Neural cell (in vitro differentiated cells): ENCODE measurements around the gene ZDHHC14. TPM values are rescaled to one million over a fixed set of nuclear protein-coding genes. Genes with fewer than 3 reads are reported as not detected.

Experiments used
- H2AFZ ChIP-seq: fragments of 200-600, 300-800 bp; sonication (generic), shearing (Covaris generic); 2 replicates; pipeline ENCODE4 v1.6.0; 2014; ENCODE audit warnings: low read depth, mild to moderate bottlenecking, antibody characterized with exemption, low read length, moderate library complexity
- H3F3A ChIP-seq: fragments of 200-600 bp; shearing (Covaris generic); 2 replicates; pipeline ENCODE4 v1.6.1; 2016; ENCODE audit warnings: mild to moderate bottlenecking, moderate library complexity, mixed read lengths, antibody characterized with exemption, low read length; ENCODE audit not compliant: insufficient read depth, poor library complexity, severe bottlenecking
- H3K27ac ChIP-seq: fragments of 200-600, 300-800 bp; sonication (generic), shearing (Covaris generic); 2 replicates; pipeline ENCODE4 v1.5.1; 2014; ENCODE audit warnings: mild to moderate bottlenecking, low read length, moderate library complexity
- H3K27me3 ChIP-seq: fragments of 300-800, 200-600 bp; sonication (generic), shearing (Covaris generic); 2 replicates; pipeline ENCODE4 v1.6.0; 2014; ENCODE audit warnings: mild to moderate bottlenecking, low read depth, low read length, moderate library complexity; ENCODE audit not compliant: insufficient read depth
- H3K36me3 ChIP-seq: fragments of 300-800, 200-600 bp; sonication (generic), shearing (Covaris generic); 2 replicates; pipeline ENCODE4 v1.5.1; 2014; ENCODE audit warnings: mild to moderate bottlenecking, antibody characterized with exemption, low read length, moderate library complexity; ENCODE audit not compliant: insufficient read depth
- H3K4me2 ChIP-seq: fragments of 300-800, 200-600 bp; sonication (generic), shearing (Covaris generic); 2 replicates; pipeline ENCODE4 v1.6.0; 2014; ENCODE audit warnings: mild to moderate bottlenecking, low read length
- H3K4me3 ChIP-seq: fragments of 300-800, 200-600 bp; sonication (generic), shearing (Covaris generic); 2 replicates; pipeline ENCODE4 v1.5.1; 2014; ENCODE audit warnings: mild to moderate bottlenecking, low read length, moderate library complexity
- H3K79me2 ChIP-seq: fragments of 200-600 bp; shearing (Covaris generic); replicated peaks from 2 replicates; pipeline ENCODE4 v1.6.0; 2014; ENCODE audit warnings: mild to moderate bottlenecking, low read length, moderate library complexity; ENCODE audit not compliant: insufficient read depth
- H3K9ac ChIP-seq: fragments of 300-800, 200-600 bp; sonication (generic), shearing (Covaris generic); 2 replicates; pipeline ENCODE4 v1.6.1; 2016; ENCODE audit warnings: mild to moderate bottlenecking, low read length, mixed read lengths
- H3K9me2 ChIP-seq: fragments of 200-600 bp; shearing (Covaris generic); 2 replicates; pipeline ENCODE4 v1.6.1; 2016; ENCODE audit warnings: mild to moderate bottlenecking, low read length, mixed read lengths; ENCODE audit not compliant: insufficient read depth
- H3K9me3 ChIP-seq: fragments of 200-600, 300-800 bp; sonication (generic), shearing (Covaris generic); 2 replicates; pipeline ENCODE4 v1.6.1; 2016; ENCODE audit warnings: mild to moderate bottlenecking, mixed run types, low read length, moderate library complexity, mixed read lengths
- H4K20me1 ChIP-seq: fragments of 200-600 bp; shearing (Covaris generic); 2 replicates; pipeline ENCODE4 v1.6.1; 2016; ENCODE audit warnings: mild to moderate bottlenecking, mixed run types; ENCODE audit not compliant: insufficient read depth
- CTCF ChIP-seq: fragments of 450-650 bp; IDR thresholded peaks from 2 replicates; pipeline ENCODE4 v1.5.1; 2014; ENCODE audit warnings: antibody characterized with exemption, mild to moderate bottlenecking, moderate library complexity; ENCODE audit not compliant: poor library complexity, severe bottlenecking
- EP300 ChIP-seq: fragments of 450-650 bp; conservative IDR thresholded peaks from 2 replicates; pipeline ENCODE4 v1.6.1; 2014; ENCODE audit warnings: antibody characterized with exemption, mild to moderate bottlenecking, moderate library complexity; ENCODE audit not compliant: poor library complexity, severe bottlenecking
- EZH2 ChIP-seq: fragments of 200-600, 300-800 bp; shearing (Covaris generic), sonication (generic); IDR thresholded peaks from 2 replicates; pipeline ENCODE4 v1.6.1; 2014; ENCODE audit warnings: antibody characterized with exemption, low read length, borderline replicate concordance, mild to moderate bottlenecking; ENCODE audit not compliant: insufficient read depth, poor library complexity, severe bottlenecking
- MXI1 ChIP-seq: fragments of 450-650 bp; conservative IDR thresholded peaks from 2 replicates; pipeline ENCODE4 v1.6.1; 2014; ENCODE audit warnings: antibody characterized with exemption, mild to moderate bottlenecking; ENCODE audit not compliant: poor library complexity, severe bottlenecking
- POLR2AphosphoS5 ChIP-seq: IDR thresholded peaks from 2 replicates; pipeline ENCODE4 v1.6.1; 2012
- RAD21 ChIP-seq: fragments of 450-650 bp; conservative IDR thresholded peaks from 2 replicates; pipeline ENCODE4 v1.6.1; 2014; ENCODE audit warnings: antibody characterized with exemption, mild to moderate bottlenecking, moderate library complexity
- REST ChIP-seq: IDR thresholded peaks from 2 replicates; pipeline ENCODE4 v1.6.1; 2012; ENCODE audit warnings: borderline replicate concordance
- SMC3 ChIP-seq: fragments of 450-650 bp; conservative IDR thresholded peaks from 2 replicates; pipeline ENCODE4 v1.6.1; 2014; ENCODE audit warnings: antibody characterized with exemption, mild to moderate bottlenecking, moderate library complexity; ENCODE audit not compliant: poor library complexity
- TAF1 ChIP-seq: IDR thresholded peaks from 2 replicates; pipeline ENCODE4 v1.6.1; 2012; ENCODE audit warnings: low read depth
- polyA plus RNA-seq: library from polyadenylated mRNA; depleted of rRNA; stranded (reverse); fragments of >200 nt; gene quantifications from 2 replicates; pipeline ENCODE4 v1.2.3, GENCODE V29; 2014

The ZDHHC14 gene
- polyA plus RNA-seq, 1 donor from 2014 or later = 4.1 TPM

- Histone ChIP-seq H3K4me3 (no peak overlapping the region), H3F3A (no peaks in the 10 kb centered on the region), H3K9me3 (no peaks in the 10 kb centered on the region), H3K27ac (no peak overlapping the region), H3K9ac (no peak overlapping the region), H3K36me3 (no peaks in the 10 kb centered on the region), H3K4me2 (no peak overlapping the region), H3K9me2 (no peaks in the 10 kb centered on the region), H4K20me1 (no peaks in the 10 kb centered on the region), H3K79me2 (no peaks in the 10 kb centered on the region), H2AFZ (no peak overlapping the region), H3K27me3 (no peaks in the 10 kb centered on the region)
- no peak for TF ChIP-seq SMC3
Observed at GRCh38 chr6:157579467-157580031, 198.6 kb downstream of the ZDHHC14 start.

- Histone ChIP-seq H3K27ac (no peak overlapping the region), H3K4me2 (no peak overlapping the region), H3K9me3 (no peaks in the 10 kb centered on the region), H3K9ac (no peak overlapping the region), H3F3A (no peaks in the 10 kb centered on the region), H3K9me2 (no peaks in the 10 kb centered on the region), H4K20me1 (no peaks in the 10 kb centered on the region), H3K4me3 (no peak overlapping the region), H3K36me3 (no peaks in the 10 kb centered on the region), H3K27me3 (no peaks in the 10 kb centered on the region), H3K79me2 (no peaks in the 10 kb centered on the region), H2AFZ (no peak overlapping the region)
- TF ChIP-seq SMC3 (no peak), POLR2AphosphoS5 (no peak), EZH2 (no peak), RAD21 (no peak), REST (no peak), CTCF (no peak), MXI1 (no peak), EP300 (no peak), TAF1 (no peak)
Observed at GRCh38 chr6:157584036-157584435, 203.0 kb downstream of the ZDHHC14 start.
